GM12873 (cell line): ENCODE results near the gene TMEM134.

ENCODE experiments used
- TF ChIP-seq, protein P1 (sequence below): IDR thresholded peaks from 2 replicates; pipeline ENCODE4 v1.5.1; 2012; ENCODE audit warnings: low read depth, mild to moderate bottlenecking, moderate library complexity, low read length, control low read depth; ENCODE audit not compliant: insufficient read depth; ENCODE audit errors: missing control alignments

The TMEM134 gene

DNA sequence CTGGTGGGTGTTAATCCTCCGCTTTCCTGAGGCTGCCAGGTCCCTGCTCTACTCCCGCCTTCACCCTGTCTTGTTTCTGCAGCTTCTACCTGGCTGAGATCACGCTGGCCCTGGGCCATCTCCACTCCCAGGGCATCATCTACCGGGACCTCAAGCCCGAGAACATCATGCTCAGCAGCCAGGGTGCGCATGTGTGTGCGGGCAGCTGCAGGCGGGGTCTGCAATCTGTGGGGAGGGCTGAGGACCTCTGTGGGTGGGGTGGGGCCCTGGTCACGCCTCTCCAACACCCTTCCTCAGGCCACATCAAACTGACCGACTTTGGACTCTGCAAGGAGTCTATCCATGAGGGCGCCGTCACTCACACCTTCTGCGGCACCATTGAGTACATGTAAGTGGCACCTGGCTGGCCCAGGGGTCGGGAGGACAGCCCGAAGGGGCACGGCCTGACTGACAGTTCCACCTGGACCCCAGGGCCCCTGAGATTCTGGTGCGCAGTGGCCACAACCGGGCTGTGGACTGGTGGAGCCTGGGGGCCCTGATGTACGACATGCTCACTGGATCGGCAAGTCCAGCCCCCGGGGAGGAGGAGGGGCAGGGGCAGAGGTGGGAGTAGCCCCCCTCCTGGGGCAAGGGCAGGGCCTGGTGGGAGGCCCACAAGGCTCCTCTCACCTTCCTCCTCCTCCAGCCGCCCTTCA is 36.2 kb downstream of the TMEM134 start:
- TF ChIP-seq, protein P1, sequence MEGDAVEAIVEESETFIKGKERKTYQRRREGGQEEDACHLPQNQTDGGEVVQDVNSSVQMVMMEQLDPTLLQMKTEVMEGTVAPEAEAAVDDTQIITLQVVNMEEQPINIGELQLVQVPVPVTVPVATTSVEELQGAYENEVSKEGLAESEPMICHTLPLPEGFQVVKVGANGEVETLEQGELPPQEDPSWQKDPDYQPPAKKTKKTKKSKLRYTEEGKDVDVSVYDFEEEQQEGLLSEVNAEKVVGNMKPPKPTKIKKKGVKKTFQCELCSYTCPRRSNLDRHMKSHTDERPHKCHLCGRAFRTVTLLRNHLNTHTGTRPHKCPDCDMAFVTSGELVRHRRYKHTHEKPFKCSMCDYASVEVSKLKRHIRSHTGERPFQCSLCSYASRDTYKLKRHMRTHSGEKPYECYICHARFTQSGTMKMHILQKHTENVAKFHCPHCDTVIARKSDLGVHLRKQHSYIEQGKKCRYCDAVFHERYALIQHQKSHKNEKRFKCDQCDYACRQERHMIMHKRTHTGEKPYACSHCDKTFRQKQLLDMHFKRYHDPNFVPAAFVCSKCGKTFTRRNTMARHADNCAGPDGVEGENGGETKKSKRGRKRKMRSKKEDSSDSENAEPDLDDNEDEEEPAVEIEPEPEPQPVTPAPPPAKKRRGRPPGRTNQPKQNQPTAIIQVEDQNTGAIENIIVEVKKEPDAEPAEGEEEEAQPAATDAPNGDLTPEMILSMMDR = no peak

DNA sequence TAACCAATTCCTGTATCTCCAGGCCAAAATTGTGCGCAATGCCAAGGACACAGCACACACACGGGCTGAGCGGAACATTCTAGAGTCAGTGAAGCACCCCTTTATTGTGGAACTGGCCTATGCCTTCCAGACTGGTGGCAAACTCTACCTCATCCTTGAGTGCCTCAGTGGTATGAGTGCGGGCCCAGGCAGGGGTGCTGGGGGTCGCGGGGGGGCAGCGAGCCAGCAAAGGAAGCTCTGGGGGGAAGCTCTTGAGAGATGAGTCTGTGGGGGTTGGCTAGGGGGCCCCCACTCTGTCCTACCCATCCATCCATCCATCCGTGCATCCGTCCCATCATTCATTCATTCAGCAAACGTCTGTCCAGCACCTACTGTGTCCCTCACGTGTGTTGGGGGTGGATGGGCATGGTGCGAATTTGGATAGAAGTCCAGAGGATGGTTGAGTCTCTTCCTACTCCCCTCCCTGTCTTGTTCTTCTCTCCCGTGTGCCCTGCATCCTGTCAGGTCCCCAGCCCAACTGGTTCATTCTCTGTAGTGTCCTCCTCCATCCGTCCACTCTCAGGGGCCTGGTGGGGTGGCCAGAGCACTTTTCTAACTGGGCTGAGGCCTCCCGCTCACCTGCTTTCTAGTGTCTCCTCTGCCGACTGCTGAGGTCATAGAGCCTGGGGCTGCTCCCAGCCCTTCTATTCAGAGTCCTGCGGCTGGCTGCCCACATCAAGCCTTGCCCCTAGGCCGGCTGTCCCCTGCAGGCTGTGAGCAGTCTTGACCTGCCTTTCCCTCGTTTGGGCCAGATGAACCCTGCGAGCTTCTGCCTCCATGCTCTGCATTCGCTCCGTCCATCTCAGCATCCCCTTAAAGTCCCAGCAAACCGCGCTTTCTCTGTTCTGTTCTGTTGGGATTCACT is 37.5 kb downstream of the TMEM134 start:
- TF ChIP-seq, protein P1 = no peak

DNA sequence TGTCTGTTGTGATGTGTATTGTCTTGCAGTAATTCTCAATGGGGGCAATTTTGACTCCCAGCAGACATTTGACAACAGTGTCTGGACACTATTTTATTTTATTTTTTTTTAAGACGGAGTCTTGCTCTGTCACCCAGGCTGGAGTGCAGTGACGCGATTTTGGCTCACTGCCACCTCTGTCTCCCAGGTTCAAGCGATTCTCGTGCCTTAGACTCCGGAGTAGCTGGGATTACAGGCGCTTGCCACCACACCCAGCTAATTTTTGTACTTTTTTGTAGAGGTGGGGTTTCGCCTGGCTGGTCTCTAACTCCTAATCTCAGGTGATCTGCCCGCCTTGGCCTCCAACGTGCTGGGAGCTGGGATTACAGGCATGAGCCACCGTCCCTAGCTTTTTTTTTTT is 39.3 kb downstream of the TMEM134 start:
- TF ChIP-seq, protein P1 = no peak

DNA sequence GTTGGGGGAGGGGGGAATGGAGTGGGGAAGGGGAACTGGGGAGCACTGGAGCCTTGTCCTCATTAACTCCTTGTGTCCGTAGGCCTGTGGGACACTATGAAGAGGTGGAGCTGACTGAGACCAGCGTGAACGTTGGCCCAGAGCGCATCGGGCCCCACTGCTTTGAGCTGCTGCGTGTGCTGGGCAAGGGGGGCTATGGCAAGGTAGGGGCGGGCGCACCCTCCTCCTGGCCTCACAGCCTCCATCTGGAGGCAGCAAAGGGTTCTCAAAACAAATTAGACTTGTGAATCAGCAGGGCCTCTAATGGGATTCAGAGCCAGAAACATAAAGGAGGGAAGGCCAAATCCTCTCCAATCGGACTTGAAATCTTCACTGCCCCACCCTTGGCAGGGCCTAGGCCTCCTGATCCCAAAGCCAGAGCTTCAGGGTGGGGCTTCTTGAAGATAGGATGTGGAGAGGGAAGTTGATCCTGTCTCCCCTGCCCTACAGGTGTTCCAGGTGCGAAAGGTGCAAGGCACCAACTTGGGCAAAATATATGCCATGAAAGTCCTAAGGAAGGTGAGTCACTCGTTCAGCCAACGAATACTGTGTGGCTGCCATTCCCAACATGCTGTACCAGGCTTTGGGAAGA is 39.9 kb downstream of the TMEM134 start:
- TF ChIP-seq, protein P1 = no peak

DNA sequence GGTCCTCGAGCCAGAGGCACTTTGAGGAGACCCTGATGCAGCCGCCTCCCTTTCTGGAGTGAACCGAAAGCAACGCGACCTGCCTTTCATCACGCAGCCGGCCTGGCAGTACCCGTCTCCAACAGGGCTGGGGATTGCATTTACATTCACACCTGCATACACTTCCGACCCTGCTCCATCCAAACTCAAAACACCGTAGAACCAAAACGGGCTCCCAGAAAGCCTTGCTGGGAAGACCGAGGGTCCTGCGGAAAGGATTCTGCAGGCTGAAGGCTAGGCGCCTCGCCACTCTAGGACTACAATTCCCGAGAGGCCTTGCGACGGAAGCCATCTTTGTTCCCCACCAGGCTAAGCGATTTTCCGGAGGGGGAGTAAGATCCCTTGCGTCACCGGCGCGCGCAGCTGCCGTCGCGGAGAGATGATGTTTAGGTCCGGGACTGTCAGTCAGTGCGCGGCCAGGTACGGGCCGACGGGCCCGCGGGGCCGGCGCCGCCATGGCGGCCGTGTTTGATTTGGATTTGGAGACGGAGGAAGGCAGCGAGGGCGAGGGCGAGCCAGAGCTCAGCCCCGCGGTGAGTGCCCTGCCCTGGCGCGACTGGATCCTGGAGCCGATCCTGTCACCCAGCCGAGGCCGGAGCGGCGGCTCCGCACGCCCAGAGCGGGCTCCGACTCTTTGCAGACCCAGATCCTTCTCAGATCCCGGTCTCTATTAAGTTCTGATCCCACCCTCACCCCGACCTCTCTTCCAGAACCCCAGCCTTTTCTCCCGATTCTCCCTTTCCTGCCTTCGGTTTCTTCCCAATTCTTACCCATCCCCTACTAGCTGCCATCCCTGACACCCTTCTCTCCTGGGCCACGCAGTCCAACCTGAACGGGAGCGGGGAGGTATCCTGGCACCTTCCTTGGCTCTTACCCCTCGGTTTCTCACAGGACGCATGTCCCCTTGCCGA is 40.7 kb downstream of the TMEM134 start, which contains the start of gene RPS6KB2:
Gene RPS6KB2 (plus strand): TSS at position 443 of the 950 bp plus-strand sequence. CDS start 52 bp downstream, at position 495.
- TF ChIP-seq, protein P1 = no peak

DNA sequence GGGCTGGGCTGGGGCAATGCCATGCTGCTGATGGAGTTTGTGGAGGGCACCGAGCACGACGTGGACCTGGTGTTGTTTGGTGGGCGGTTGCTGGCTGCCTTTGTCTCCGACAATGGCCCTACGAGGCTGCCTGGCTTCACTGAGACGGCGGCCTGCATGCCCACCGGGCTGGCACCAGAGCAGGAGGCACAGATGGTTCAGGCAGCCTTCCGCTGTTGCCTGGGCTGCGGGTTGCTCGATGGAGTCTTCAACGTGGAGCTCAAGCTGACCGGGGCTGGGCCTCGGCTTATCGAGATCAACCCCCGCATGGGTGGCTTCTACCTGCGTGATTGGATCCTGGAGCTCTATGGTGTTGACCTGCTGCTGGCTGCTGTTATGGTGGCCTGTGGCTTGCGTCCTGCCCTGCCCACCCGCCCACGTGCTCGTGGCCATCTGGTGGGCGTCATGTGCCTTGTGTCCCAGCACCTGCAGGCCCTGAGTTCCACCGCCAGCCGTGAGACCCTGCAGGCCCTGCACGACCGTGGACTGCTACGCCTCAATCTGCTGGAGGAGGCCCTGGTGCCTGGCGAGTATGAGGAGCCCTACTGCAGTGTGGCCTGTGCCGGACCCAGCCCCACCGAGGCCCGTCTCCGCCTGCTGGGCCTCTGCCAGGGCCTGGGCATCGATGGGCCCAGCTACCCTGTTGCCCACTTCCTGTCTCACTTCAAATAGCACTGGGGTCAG is 45.0 kb downstream of the TMEM134 start:
- TF ChIP-seq, protein P1 = no peak
